GM10248 (cell line): ENCODE measurements around the gene ENO2.

Experiments used
- CTCF ChIA-PET: fragments of 300-600 bp; sonication (Branson Sonifier 250); formaldehyde crosslinking; extraction: SDS; loops from one replicate; lab custom pipeline; 2021; ENCODE audit warnings: antibody characterized with exemption; lab: Yijun Ruan, JAX
- POLR2A ChIA-PET: fragments of 350-650 bp; sonication (Branson Sonifier 250); formaldehyde crosslinking; extraction: SDS; loops from one replicate; lab custom pipeline; 2020; ENCODE audit warnings: antibody characterized with exemption; lab: Yijun Ruan, JAX
- DNase-seq: peaks from one replicate; pipeline ENCODE4 v3.0.0; 2012; ENCODE audit errors: extremely low spot score
- CTCF ChIP-seq: IDR thresholded peaks from 2 replicates; pipeline ENCODE4 v1.5.1; 2012; ENCODE audit warnings: mild to moderate bottlenecking, low read depth; ENCODE audit errors: extremely low read depth, missing control alignments, control extremely low read depth

The ENO2 gene

GRCh38 chr12:6959058-6959804 lies 44.9 kb downstream of the ENO2 start:
- ChIA-PET CTCF (interaction anchor here (0.9 to 13.5 kb wide), 11 partner anchors 9 to 193 kb away, joined by 3 to 530 read pairs (median 4); partner anchors contain the start of genes C12orf57, PTPN6 and RNU7-1), POLR2A (interaction anchor here (0.8 to 11.3 kb wide), 4 partner anchors 8 to 86 kb away, joined by 3 to 147 read pairs (median 4); partner anchors contain the start of genes C12orf57, PTPN6, RNU7-1 and SPSB2)
- peak; percentile 78 for DNase-seq
- TF ChIP-seq CTCF, result no peak

GRCh38 chr12:6959805-6960592 lies 45.6 kb downstream of the ENO2 start:
- CTCF ChIA-PET, result interaction anchor here (1.0 to 13.5 kb wide), 9 partner anchors 10 to 153 kb away, joined by 3 to 530 read pairs (median 5); partner anchors contain the start of genes C12orf57, EMG1, PHB2 and PTPN6
- POLR2A ChIA-PET, result interaction anchor here (0.6 to 11.3 kb wide), 6 partner anchors 9 to 968 kb away, joined by 3 to 147 read pairs (median 6); partner anchors contain the start of genes C12orf57, PTPN6 and RNU7-1
- TF ChIP-seq CTCF, result no peak
- no peak for DNase-seq

GRCh38 chr12:6960593-6961277 lies 46.4 kb downstream of the ENO2 start:
- TF ChIP-seq CTCF, result peak; percentile 59
- ChIA-PET POLR2A (interaction anchor here (0.6 to 11.3 kb wide), 6 partner anchors 9 to 967 kb away, joined by 3 to 147 read pairs (median 4); partner anchors contain the start of genes C12orf57, PTPN6 and RNU7-1), CTCF (interaction anchor here (1.0 to 13.5 kb wide), 10 partner anchors 9 to 147 kb away, joined by 3 to 530 read pairs (median 4); partner anchors contain the start of genes C12orf57, EMG1, LRRC23 and PHB2)
- peak; percentile 57 for DNase-seq

GRCh38 chr12:6961278-6961694 lies 46.9 kb downstream of the ENO2 start:
- ChIA-PET POLR2A (interaction anchor here (0.6 to 11.3 kb wide), 5 partner anchors 10 to 88 kb away, joined by 3 to 147 read pairs (median 6); partner anchors contain the start of genes C12orf57, PTPN6 and RNU7-1), CTCF (interaction anchor here (1.0 to 13.5 kb wide), 11 partner anchors 8 to 147 kb away, joined by 3 to 530 read pairs (median 5); partner anchors contain the start of genes C12orf57, EMG1, LRRC23 and PHB2)
- peak; percentile 57 for DNase-seq
- TF ChIP-seq CTCF, result no peak

- CTCF ChIA-PET, result interaction anchor here (1.0 to 13.5 kb wide), 10 partner anchors 8 to 146 kb away, joined by 3 to 530 read pairs (median 6); partner anchors contain the start of genes C12orf57, EMG1, LRRC23 and PHB2
- peak; percentile 62 for DNase-seq
- TF ChIP-seq CTCF, result peak; percentile 47
- POLR2A ChIA-PET, result interaction anchor here (1.1 to 11.3 kb wide), 4 partner anchors 11 to 89 kb away, joined by 3 to 147 read pairs (median 7); partner anchors contain the start of genes C12orf57, PTPN6, RNU7-1 and SPSB2
These were observed 47.4 kb downstream of the ENO2 start for GRCh38 chr12:6961695-6962284.
